SK-N-SH (cell line): ENCODE data around the gene STK25.

Experiments used
- JUND ChIP-seq: IDR thresholded peaks from 2 replicates; pipeline ENCODE4 v1.4.0; 2012
- MXI1 ChIP-seq: IDR thresholded peaks from 2 replicates; pipeline ENCODE4 v1.6.1; 2012; ENCODE audit warnings: mild to moderate bottlenecking, low read depth, low read length, improper control_type of control experiment
- POLR2AphosphoS5 ChIP-seq: IDR thresholded peaks from 2 replicates; pipeline ENCODE4 v1.6.1; 2012; ENCODE audit warnings: low read depth, low read length
- TF ChIP-seq, protein P1 (sequence below): fragments of 200-600 bp; sonication (generic); IDR thresholded peaks from 2 replicates; pipeline ENCODE4 v1.6.1; 2017; ENCODE audit warnings: antibody characterized with exemption, mild to moderate bottlenecking, moderate library complexity
- TF ChIP-seq, protein P2 (sequence below): IDR thresholded peaks from 2 replicates; pipeline ENCODE4 v1.4.0; 2012; ENCODE audit warnings: low read depth
- TF ChIP-seq, protein P3 (sequence below): fragments of 150-350 bp; IDR thresholded peaks from 2 replicates; pipeline ENCODE4 v1.6.1; 2016; ENCODE audit warnings: mild to moderate bottlenecking, low read depth, low read length

DNA sequence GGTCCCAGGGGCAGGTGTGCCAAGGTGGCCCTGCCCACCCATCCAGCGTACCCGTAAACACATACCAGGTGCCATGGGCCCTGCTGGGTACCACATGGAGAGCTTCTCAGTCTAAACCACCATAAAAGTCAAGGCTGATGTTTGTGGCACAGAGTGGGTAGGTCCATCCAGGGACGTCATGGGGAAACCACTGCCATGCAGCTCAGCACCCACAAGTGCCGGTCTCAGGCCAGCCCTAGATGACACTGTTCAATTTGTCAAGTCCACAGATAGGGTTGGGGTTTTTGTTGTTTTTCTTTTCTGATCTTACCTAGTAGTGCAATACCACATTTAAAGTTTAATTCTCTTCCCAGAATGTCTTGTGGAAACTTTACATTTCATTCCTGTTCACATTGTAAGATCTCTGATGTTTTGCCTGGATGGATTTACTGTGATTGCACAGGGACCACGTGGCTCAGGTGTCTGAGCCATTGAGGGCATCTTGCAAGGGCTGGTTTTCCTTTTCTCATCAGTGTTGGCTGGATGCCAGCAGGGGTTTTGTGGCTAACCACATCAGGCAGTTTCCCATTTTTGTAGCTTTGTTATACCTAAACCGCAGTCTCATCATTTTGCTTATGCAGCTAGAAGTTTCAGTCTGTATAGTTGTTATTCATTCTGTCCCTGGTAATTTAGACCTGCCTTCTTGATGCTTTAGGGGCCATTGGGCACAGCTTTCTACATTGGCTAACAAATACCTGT lies 64.7 kb downstream of the STK25 start:
- TF ChIP-seq, protein P1, sequence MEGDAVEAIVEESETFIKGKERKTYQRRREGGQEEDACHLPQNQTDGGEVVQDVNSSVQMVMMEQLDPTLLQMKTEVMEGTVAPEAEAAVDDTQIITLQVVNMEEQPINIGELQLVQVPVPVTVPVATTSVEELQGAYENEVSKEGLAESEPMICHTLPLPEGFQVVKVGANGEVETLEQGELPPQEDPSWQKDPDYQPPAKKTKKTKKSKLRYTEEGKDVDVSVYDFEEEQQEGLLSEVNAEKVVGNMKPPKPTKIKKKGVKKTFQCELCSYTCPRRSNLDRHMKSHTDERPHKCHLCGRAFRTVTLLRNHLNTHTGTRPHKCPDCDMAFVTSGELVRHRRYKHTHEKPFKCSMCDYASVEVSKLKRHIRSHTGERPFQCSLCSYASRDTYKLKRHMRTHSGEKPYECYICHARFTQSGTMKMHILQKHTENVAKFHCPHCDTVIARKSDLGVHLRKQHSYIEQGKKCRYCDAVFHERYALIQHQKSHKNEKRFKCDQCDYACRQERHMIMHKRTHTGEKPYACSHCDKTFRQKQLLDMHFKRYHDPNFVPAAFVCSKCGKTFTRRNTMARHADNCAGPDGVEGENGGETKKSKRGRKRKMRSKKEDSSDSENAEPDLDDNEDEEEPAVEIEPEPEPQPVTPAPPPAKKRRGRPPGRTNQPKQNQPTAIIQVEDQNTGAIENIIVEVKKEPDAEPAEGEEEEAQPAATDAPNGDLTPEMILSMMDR, result no peak
- no peak for TF ChIP-seq JUND
- TF ChIP-seq POLR2AphosphoS5, result no peak
- TF ChIP-seq MXI1, result no peak
- TF ChIP-seq, protein P2, sequence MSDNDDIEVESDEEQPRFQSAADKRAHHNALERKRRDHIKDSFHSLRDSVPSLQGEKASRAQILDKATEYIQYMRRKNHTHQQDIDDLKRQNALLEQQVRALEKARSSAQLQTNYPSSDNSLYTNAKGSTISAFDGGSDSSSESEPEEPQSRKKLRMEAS, result no peak
- TF ChIP-seq, protein P3, sequence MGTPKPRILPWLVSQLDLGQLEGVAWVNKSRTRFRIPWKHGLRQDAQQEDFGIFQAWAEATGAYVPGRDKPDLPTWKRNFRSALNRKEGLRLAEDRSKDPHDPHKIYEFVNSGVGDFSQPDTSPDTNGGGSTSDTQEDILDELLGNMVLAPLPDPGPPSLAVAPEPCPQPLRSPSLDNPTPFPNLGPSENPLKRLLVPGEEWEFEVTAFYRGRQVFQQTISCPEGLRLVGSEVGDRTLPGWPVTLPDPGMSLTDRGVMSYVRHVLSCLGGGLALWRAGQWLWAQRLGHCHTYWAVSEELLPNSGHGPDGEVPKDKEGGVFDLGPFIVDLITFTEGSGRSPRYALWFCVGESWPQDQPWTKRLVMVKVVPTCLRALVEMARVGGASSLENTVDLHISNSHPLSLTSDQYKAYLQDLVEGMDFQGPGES, result no peak
